SK-N-MC (cell line): Measurements from ENCODE around the gene ING1.
"Not testable (repeated sequence)": the region's sequence is repeated elsewhere in the genome, so short reads cannot be mapped to it uniquely, and the experiment has no call there.

Source experiments
- EZH2 ChIP-seq: fragments of 200-600 bp; sonication (generic); IDR thresholded peaks from one replicate; pipeline ENCODE4 v1.6.1; 2017; ENCODE audit warnings: antibody characterized with exemption
- FOXP2 ChIP-seq: optimal IDR thresholded peaks from 2 replicates; pipeline ENCODE3; 2011; ENCODE audit warnings: mild to moderate bottlenecking, moderate library complexity; ENCODE audit not compliant: insufficient read depth; ENCODE audit errors: extremely low read length, control extremely low read depth
- POLR2AphosphoS5 ChIP-seq: IDR thresholded peaks from 2 replicates; pipeline ENCODE4 v1.6.1; 2012; ENCODE audit warnings: mild to moderate bottlenecking, low read depth, low read length, borderline replicate concordance

DNA sequence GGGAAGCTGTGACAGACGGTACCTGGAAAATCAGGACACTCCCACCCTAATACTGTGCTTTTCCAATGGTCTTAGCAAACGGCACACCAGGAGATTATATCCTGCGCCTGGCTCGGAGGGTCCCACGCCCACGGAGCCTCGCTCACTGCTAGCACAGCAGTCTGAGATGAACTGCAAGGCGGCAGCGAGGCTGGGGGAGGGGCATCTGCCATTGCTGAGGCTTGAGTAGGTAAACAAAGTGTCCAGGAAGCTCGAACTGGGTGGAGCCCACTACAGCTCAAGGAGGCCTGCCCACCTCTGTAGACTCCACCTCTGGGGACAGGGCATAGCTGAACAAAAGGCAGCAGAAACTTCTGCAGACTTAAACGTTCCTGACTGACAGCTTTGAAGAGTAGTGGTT lies 43.7 kb upstream of the ING1 start:
- TF ChIP-seq POLR2AphosphoS5, EZH2, FOXP2: not testable (repeated sequence)
